Measurements from ENCODE around the gene KIF1A. TPM values are rescaled to one million over a fixed set of nuclear protein-coding genes. Genes with fewer than 3 reads are reported as not detected.
A peak's percentile ranks its signal among the peaks of the same experiment; 100 is the strongest.
"Not testable (repeated sequence)": the region's sequence is repeated elsewhere in the genome, so short reads cannot be mapped to it uniquely, and the experiment has no call there.

The KIF1A gene
- total RNA-seq, 3 donors from 2014 or later = 1.5 to 17.2 (median 1.9) TPM

- intact Hi-C loops (cut with DNase I, micrococcal nuclease) = no loop called here
- Histone ChIP-seq H3K4me1 (ENCODE audit: low read depth) (peaks cover 10% of the 10 kb centered on the region), H3K36me3 (ENCODE audit: low read depth) (no peaks in the 10 kb centered on the region), H3K4me3 (no peak overlapping the region), H3K9me3 (no peaks in the 10 kb centered on the region)
- TF ChIP-seq, protein P1, sequence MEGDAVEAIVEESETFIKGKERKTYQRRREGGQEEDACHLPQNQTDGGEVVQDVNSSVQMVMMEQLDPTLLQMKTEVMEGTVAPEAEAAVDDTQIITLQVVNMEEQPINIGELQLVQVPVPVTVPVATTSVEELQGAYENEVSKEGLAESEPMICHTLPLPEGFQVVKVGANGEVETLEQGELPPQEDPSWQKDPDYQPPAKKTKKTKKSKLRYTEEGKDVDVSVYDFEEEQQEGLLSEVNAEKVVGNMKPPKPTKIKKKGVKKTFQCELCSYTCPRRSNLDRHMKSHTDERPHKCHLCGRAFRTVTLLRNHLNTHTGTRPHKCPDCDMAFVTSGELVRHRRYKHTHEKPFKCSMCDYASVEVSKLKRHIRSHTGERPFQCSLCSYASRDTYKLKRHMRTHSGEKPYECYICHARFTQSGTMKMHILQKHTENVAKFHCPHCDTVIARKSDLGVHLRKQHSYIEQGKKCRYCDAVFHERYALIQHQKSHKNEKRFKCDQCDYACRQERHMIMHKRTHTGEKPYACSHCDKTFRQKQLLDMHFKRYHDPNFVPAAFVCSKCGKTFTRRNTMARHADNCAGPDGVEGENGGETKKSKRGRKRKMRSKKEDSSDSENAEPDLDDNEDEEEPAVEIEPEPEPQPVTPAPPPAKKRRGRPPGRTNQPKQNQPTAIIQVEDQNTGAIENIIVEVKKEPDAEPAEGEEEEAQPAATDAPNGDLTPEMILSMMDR (IDR thresholded peaks at IDR 0.05) = no peak
- DNase-seq = no peak
- ATAC-seq = no peak
These were observed 29.1 kb upstream of the KIF1A start for GRCh38 chr2:240848900-240849680.

- no peak overlapping the region for H3K4me3 ChIP-seq
- no peaks in the 10 kb centered on the region for H3K9me3 ChIP-seq
- no peak for DNase-seq
- intact Hi-C loops (cut with DNase I, micrococcal nuclease) = no loop called here
- ATAC-seq = no peak
- H3K4me1 ChIP-seq (ENCODE audit: low read depth) = peaks cover 10% of the 10 kb centered on the region
- TF ChIP-seq, protein P1 (IDR thresholded peaks at IDR 0.05) = no peak
- no peaks in the 10 kb centered on the region for H3K36me3 ChIP-seq (ENCODE audit: low read depth)
These were observed 27.8 kb upstream of the KIF1A start for GRCh38 chr2:240847817-240848216.

DNA sequence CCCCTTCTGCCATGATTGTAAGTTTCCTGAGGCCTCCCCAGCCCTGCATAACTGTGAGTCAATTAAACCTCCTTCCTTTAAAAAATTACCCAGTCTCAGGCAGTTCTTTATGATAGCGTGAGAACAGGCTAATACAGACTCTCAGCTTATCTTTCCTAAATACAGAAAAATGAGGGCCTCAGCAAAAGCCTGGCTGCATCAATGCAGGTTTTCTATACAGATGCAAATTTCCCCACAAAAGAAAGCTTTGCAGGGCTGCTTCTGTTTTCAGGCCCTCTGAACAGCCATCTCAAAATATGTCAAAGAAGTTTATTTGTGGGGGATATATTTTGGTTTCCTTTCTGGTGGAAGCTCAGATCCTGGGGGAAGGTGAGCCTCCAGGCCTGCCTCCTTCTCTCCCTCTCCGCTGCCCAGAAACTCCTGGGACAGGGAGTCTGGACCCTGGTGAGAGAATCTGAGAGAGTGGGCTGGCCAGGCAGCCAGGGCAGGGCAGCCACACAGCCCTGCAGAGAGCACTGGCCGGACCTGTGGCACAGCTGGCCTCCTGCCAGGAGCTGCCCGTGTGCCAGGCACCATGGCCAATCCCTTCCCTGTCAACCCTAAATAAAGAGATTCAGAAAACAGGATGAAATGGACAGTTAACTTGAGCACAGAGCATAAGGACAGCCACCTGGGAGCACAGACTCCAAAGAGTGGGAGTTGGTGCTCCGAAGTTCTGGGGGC, 27.0 kb upstream of the KIF1A start:
- DNase-seq (peak in 2 of 3 donors; percentile 64 to 70), ATAC-seq (peak; percentile 48)
- Histone ChIP-seq H3K9me3 (no peaks in the 10 kb centered on the region), H3K4me3 (no peak overlapping the region), H3K36me3 (ENCODE audit: low read depth) (no peaks in the 10 kb centered on the region), H3K4me1 (ENCODE audit: low read depth) (peaks cover 10% of the 10 kb centered on the region)
- intact Hi-C loops (cut with DNase I, micrococcal nuclease) = no loop called here
- TF ChIP-seq, protein P1 (IDR thresholded peaks at IDR 0.05) = no peak

DNA sequence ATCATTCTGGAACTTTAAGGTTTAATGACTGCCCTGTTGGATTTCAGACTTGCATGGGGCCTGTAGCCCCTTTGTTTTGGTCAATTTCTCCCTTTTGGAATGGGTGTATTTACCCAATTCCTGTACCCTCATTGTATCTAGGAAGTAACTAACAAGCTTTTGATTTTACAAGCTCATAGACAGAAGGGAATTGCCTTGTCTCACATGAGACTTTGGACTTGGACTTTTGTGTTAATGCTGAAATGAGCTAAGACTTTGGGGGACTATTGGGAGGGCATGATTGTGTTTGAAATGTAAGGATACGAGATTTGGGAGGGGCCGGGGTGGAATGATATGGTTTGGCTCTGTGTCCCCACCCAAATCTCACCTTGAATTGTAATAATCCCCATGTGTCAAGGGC, 26.3 kb upstream of the KIF1A start:
- DNase-seq; intact Hi-C loops (cut with DNase I, micrococcal nuclease); H3K4me3 ChIP-seq; H3K36me3 ChIP-seq (ENCODE audit: low read depth); H3K9me3 ChIP-seq; ATAC-seq; H3K4me1 ChIP-seq (ENCODE audit: low read depth): not testable (repeated sequence)

GRCh38 chr2:240840435-240841060, 20.5 kb upstream of the KIF1A start:
- intact Hi-C loops (cut with DNase I, micrococcal nuclease) = no loop called here
- no peak overlapping the region for H3K4me3 ChIP-seq
- ATAC-seq (peak; percentile 82), DNase-seq (peak in 1 of 3 donors; percentile 79)
- H3K9me3 ChIP-seq = no peaks in the 10 kb centered on the region
- H3K4me1 ChIP-seq (ENCODE audit: low read depth) = no peaks in the 10 kb centered on the region
- TF ChIP-seq, protein P1 (IDR thresholded peaks at IDR 0.05) = no peak
- H3K36me3 ChIP-seq (ENCODE audit: low read depth) = no peaks in the 10 kb centered on the region
